IPS DF 4.7 (cell line): ENCODE measurements around the gene KCNMA1.

ENCODE experiments used
- DNase-seq: peaks from one replicate; pipeline ENCODE4 v3.0.0-alpha.2; 2013; ENCODE audit warnings: low spot score; ENCODE audit errors: extremely low read depth

KCNMA1 gene

DNA sequence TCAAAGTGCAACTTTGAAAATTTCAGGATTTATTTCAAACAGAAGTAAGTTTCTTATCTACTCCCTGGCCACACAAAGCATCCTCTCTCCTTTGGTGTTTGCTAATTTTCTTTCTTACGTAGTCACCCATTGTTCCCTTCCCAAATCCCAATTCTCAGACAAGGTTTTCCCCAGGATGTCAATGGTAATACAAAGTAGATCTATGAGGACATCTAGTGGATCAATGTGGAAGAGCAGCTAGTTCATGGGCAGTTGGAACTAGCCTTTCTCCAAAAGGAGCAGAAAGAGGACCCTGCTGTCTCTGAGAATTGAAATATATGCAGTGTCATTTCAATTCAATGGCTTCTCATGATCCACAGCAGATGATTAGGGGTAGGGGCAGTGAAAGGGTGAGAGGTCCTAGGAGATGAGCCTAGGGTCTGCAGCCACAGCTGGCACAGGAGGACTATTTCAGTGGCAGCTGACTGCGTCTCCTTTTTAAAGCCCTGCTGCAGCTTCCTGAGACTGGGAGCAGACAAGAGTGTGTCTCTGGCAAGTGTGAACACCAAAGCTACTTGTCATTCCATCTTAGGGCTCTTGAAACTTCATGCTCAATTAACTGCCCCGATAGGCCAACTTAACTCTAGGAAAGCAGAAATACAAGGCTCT is 632.6 kb downstream of the KCNMA1 start:
- DNase-seq: peak; percentile 58

- DNase-seq: no peak
Observed at GRCh38 chr10:77002872-77003271, 634.7 kb downstream of the KCNMA1 start.

GRCh38 chr10:77001206-77001605 is 636.4 kb downstream of the KCNMA1 start:
- no peak for DNase-seq

GRCh38 chr10:76998451-76998850 is 639.2 kb downstream of the KCNMA1 start:
- DNase-seq: no peak

- no peak for DNase-seq
Observed at GRCh38 chr10:76997631-76998030, 640.0 kb downstream of the KCNMA1 start.

- no peak for DNase-seq
Observed at GRCh38 chr10:76995023-76995422, 642.6 kb downstream of the KCNMA1 start.

GRCh38 chr10:76993213-76993612 is 644.4 kb downstream of the KCNMA1 start:
- no peak for DNase-seq

GRCh38 chr10:76992467-76992866 is 645.1 kb downstream of the KCNMA1 start:
- no peak for DNase-seq

- DNase-seq: no peak
Observed at GRCh38 chr10:76991621-76992020, 646.0 kb downstream of the KCNMA1 start.

DNA sequence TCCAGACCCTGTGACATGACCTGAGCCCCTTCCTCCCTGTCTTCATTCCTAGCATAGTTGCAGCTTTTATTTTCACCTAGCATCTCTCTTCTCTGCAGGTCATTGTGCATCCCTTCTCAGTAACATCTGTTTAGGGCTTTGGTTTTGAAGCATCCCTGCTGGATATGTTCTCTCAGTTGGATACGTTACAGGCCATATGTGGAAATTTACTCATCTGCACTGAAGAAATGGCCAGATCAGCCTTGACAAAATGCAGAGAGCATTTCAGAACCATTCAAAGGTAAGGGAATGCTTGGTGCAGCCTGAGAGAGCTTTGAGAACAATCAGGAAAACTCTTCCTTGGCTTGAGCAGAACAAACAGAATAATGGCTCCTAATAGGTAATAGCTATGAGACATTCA is 647.0 kb downstream of the KCNMA1 start:
- DNase-seq: no peak

- peak; percentile 44 for DNase-seq
Observed at GRCh38 chr10:76984559-76985443, 652.8 kb downstream of the KCNMA1 start.

DNA sequence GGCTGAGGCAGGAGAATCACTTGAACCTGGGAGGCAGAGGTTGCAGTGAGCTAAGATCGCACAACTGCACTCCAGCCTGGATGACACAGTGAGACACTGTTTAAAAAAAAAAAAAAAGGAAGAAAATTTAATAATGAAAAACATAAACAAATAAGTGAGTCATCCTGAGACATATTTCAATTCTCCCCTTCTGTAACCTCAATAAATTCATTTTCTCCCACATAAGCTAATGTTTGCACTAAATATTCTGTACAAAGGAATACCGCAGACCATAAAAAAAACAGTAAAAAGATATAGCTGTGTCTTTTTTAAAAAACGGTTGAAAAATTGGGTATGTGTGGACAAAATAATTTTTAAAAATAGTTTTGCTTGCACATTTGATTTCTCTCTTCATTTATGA is 654.0 kb downstream of the KCNMA1 start:
- no peak for DNase-seq

GRCh38 chr10:76982671-76983070 is 654.9 kb downstream of the KCNMA1 start:
- no peak for DNase-seq

GRCh38 chr10:76981251-76981650 is 656.4 kb downstream of the KCNMA1 start:
- no peak for DNase-seq

DNA sequence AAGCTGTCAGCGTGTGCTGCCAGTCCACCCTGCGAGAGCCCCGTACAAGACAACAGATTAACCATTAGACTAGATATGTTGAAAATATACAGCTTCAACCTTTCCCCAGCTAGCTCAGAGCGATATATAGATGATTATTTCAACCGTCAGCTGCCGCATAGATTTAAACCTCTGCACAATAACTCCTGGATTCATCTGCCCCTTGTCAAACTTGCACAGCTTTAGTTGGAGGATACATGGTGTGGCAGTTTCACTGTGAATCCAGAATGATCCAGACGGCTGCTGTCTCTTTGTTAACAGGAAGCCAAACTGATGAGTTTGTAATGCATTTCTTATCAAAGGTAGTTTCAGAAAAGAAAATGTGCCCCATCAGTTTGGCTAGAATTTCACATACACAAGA is 659.7 kb downstream of the KCNMA1 start:
- DNase-seq: no peak

DNA sequence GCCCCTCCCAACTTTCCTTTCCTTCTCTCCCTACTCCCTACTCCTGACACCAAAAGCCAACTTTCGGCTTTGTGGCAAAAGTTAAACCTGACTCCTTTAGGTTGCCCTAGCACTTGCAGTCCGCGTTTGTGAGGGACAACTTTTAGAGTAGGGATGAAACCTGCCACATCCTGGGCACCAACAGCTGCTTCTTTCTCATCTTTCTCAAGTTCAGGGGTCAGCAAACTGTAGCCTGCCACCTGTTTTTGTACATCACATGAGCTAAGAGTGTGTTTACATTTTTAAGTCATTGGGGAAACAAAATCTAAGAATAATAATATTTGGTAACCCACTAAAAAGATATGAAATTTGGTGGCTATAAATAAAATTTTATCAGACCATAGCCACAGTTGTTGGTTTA is 660.6 kb downstream of the KCNMA1 start:
- no peak for DNase-seq

GRCh38 chr10:76976142-76976541 is 661.5 kb downstream of the KCNMA1 start:
- DNase-seq: no peak

DNA sequence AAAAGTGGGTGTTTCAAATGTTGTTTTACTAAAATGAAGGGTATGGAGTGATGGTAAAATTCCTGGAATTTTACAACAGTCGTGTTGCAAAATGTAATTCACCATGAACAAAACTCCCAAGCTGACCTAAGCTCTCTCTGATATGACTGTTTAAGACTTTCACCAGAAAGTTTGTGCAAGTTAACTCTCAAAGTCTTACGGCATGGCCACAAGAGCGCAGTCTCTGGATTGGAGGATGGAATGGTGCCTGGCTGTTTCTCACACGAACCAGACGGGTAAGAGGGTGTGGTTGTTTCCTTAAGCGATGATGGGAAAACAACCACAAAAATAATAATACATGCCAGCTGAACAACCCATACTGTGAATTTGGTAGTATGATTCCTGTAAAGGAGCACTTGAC is 662.5 kb downstream of the KCNMA1 start:
- DNase-seq: no peak

DNA sequence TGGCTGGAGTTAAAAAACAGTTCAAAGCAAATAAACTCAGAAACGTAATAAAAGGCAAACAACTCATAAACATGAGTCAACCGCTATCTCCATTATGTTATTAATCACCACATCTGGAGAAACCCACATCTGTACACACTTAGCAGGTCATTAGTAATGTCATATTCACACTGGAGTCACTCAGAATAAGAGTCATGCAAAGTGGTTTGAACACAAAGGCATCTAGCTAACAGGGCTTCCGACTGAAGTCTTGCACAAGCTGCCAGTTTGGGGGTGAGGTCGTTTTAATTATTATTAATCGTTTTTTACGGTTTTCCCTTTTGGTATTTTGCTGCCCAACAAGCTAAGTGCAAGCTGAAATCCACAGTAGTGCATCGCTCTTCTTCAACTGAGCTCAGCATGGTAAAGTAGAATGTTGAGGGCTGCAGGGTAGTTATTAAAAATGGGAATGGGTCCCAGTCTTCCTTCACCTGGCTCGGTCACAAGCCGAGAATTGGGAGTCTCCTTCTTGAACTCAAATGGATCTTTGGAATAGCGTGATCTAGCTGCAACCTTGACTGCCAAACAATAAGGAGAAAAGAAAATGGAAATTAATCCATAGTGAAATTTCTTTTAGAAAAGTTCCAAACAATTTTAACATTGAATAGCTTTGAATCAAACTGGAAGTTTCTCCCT is 663.5 kb downstream of the KCNMA1 start:
- DNase-seq: no peak

DNA sequence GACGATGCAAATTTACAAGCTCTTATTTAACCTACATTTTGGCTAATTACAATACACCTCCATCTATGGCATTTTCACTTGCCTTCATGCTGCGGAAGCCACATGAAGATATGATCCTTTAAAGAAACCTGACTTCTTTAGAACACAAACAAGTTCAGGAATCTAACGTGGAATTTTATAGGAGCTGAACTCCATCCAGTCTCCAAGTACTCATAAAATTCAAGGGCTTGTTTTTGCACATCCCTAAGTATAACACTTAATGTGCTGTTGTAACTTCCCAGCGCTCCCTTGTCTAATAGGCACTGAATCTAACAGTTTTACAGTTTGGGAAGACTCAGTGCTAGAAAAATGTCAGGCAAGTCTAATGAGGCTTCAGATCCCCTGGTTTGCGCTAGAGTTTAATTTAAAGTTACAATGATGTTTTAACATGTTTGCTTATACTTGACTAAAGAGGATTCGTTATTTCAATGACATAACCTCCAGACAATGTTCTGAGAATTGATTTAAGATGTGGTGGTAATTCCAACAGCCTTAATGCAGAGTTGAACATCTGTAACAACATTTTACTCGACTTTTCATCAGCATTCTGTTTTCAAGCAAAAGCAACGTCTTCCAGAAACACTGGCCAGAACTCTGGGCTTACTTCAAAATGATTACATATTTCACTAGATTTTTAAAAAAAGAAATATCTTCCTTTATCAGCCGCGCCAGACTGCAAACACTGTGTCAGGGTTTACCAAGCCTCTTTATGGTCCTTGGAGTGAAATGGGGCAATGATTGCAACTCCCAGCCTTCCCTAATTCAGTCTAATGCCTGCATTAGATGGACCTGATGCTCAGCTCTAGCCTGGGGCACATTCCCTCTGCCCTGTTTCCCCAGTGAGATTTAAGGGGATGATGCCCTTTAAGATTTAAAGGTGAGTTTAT is 664.3 kb downstream of the KCNMA1 start:
- no peak for DNase-seq

- DNase-seq: no peak
Observed at GRCh38 chr10:76972541-76972940, 665.1 kb downstream of the KCNMA1 start.
